GM18508 (cell line): Measurements from ENCODE around the gene PDGFC.
"Not testable (repeated sequence)": the region's sequence is repeated elsewhere in the genome, so short reads cannot be mapped to it uniquely, and the experiment has no call there.

Experiments used
- ATAC-seq: cut with Tn5 transposase; IDR thresholded peaks from one replicate; pipeline ENCODE4 v1.9.1; 2021; ENCODE audit warnings: moderate number of reproducible peaks; ENCODE audit not compliant: insufficient read depth, unreplicated experiment

The PDGFC gene

DNA sequence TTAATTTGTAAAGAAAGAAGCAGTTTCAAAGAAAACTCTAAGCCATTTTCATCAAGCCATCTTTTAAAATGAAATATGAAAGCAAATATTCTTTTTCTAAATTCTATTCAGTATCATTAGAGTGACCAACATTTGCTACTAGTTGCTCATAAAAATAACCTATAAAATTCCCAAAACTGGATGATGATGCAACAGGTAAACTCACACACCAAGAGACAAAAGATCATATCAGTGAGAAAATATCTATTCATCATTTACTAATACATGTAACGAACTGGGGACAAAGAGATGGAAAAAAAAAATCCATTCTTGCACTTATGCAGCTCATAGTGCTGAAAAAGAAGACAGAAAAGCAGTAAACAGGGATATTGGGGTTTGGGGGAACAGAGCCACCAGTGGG is 48.1 kb downstream of the PDGFC start:
- no peak for ATAC-seq

DNA sequence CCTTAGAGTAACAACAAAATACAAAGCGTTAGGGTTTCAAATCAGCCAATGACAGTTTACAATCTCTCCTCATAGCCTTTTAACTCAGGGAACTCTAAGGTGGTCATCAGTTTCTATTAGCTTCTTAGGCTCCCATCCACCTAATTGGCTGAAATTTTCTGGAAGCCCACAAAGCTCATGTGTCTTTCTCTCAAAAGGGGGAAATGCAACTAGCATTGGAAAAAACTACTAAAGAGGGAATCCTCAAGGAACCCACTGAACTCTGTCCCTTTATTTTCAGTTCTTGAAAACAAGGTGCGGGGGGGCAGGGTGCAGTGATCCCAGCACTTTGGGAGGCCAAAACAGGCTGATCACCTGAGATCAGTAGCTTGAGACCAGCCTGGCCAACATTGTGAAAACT is 56.4 kb downstream of the PDGFC start:
- no peak for ATAC-seq

DNA sequence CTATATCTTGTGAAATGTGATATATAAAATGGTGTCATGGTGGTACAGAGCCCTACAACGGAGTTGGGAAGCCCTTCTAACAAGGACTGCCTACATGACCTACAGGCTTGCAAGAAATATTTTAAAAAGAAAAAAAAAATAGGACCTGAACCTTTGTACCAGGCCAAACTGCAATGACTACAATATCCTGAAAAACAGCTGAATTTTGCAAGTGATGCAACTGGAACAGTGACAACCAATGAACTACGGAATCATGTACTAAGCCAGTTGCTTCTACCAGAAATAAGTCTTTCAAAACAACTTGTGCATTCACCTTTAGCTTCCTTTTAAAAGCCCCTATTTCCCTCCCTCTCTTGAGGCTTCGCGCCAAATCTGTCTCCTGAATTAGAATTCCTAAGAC is 58.4 kb downstream of the PDGFC start:
- no peak for ATAC-seq

DNA sequence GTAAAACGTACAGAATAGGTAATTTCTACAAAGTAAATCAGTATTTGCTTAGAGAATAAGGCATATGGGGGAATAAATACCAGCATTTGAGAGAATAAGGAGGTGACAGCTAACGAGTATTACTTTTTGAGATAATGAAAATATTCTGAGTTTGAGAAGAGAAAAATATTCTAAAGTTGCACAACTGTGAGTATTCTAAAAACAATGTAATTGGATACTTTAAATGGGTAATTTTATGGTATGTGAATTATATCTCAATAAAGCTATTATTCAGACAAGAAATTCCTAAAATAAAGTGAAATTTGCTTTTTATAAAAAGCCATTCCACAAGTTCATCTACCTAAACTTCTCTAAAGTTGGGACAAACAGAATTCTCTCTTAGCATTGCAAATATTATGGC is 62.6 kb downstream of the PDGFC start:
- no peak for ATAC-seq

DNA sequence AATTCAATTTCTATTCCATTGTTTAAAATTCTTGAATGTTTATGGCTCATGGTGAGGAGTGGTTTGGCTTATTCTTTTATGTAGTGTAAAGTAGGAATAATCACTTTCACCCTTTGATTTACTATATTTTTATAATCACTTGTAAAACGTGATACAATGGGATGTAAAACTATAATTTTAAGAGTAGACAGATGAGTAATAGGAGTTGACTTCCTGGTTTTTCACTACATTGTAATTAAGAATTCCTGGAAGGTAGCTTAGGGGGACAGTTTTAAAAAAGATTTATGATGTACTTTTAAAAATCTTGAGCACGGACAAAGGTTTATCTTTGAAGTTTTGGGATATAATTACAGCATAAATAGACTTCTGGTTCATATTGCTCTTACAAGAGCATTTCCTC is 65.3 kb downstream of the PDGFC start:
- no peak for ATAC-seq

DNA sequence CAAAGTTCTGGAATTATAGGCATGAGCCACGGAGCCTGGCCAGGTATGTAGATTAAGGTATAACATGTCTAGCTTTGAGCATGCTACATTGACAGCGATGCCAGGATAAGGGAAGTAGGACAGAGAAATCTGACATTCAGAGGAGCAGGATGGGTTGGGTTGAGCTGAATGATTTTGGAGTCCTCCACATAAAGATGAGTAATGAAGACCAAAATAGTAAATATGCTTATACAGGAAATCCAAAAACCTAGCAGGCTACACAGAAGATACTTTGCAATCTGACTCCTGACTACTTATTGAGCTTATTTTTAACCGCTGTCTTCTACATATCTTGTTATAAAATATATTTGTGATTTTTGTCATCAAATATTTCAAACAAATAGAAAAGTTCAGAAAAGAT is 69.7 kb downstream of the PDGFC start:
- ATAC-seq, result no peak

DNA sequence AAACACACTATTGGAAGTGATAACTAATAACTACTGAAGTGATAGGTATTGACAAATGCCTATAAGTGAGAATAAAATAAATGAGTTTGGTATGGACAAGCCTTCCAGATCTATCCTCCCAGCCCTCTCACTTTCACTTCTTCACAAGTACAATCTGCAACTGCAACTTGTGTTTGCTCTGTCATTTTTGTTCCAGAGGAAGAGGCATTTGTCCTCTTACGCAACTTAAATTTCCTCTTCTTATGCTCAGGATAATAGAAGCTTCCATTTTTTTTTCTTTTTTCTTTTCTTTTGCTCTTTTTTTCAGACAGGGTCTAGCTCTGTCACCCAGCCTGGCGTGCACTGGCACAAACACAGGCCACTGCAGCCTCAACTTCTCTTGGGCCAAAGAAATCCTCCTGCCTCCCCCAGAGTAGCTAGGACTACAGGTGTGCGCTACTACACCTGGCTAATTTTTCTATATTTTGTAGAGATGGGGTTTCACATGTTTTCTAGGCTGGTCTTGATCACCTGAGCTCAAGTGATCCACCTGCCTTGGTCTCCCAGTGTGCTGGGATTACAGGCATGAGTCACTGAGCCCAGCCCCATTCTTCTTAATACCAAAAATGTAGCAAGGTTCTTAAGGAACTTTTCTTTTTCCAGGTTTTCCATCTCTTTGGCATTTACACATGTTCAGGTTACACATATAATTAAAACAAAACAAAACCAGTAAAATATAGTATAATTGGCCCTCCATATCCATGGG is 73.1 kb downstream of the PDGFC start:
- ATAC-seq, result no peak

DNA sequence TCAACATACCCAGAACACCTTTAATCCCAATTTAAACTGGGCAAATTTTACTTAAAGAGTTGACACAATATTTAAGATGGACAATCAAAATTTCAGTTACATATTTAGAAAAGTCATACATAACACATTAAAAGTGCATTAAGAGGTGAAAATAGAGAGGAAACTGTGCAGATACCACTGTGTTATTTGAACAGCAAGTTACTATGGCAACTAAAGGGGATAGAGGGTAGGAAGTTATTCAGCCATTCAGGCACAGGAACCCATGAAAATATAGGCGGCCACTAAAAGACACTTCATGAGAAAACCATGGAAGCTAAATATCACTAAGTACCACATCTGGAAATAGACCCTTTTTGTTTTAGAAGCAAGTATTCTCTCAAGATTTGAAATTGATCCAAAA is 75.1 kb downstream of the PDGFC start:
- ATAC-seq, result no peak

DNA sequence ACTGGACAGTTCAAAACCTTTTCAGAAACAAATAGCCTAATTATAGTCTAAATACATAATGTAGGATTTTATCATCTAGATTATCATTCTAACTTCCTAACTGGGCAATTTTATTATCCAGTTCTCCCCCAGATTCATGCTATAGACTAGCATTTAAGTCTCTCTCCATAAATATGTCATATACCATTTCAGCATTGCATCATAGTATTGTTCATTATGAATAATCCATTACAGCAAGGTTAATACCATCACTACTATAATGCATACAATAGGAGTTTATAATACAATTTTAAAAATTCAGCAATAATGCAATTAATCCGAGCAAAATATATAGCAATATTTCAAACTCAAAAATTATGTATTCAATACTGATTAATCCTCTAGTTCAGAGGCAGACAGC is 77.4 kb downstream of the PDGFC start:
- ATAC-seq, result no peak

DNA sequence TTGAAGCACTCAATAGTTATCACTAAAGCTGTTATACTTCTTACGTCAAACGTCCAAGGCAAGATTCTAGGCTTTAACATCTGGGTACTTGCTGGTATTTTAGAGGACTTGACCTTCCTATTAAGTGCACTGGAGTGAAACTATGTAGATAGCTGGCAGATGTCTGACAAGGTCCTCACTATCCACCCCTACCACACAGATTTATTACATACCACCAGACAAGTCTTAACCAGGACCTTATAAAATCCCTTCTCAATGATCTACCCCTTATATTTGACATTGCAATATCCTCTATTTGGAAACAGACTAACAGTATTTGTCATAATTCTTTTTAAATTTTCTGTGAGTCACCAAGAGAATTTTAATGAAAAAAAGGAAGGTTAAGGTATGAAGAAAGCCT is 78.8 kb downstream of the PDGFC start:
- no peak for ATAC-seq

DNA sequence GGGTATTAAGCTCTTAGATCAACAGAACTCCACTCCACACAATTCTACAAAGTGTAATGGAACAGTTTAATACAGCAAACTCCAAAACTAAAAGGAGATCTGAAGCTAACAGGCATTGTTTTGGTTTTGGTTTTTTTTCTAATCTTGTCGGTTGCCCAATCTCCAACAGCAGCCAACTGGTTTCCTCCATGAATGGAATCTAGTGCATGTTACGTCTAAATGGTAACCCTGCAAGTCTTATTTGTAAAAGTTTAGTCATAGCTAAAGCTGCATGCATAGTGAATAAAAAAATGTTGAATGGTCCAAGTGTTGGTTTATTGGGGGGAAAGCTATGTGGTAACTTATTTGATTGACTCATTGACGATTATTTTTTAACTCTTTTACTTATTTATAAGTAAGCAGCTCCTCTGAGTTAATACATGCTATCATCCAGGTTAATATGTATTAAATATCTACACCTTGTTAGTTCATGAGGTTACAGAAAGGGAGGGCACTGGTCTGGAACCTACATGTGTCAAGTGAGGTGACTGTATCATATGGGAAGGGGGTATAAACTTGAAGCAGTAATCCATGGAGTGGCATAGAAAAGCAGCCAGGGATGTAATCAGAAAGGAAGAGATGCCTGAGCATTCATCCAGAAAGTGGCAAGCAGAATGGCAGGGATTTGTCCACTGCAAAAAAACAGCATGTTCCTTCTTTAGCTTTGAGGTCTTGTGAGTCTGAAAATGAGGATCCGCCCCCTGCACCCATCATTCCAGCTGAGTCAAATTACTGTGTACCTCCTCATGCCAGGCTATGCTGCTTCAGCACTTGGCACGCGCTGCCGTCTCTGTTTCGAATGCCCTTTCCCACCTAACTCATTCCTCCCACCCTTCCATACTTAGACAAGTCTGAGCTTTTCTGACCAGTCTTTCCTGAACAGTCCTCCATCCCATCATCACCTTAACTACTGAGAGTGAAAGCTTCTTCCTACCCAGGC is 81.7 kb downstream of the PDGFC start:
- no peak for ATAC-seq

DNA sequence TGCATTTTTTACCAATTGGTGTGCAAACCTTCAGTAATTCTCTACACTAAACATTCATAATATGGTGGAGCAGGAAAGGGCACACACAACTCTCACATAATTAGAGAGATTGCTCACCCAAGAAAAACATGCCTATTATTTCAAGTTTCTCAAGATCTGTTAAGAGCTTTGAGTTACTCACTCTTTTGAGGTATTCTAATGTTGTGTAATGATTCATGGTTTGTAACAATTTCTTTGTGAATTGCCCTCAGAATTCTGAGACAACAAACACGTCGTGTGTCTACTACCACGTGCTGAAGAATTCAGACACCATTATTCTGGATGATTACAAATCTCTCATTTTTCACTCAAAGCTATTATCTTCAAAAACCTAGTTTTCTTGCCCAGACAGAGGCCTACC is 82.8 kb downstream of the PDGFC start:
- no peak for ATAC-seq

DNA sequence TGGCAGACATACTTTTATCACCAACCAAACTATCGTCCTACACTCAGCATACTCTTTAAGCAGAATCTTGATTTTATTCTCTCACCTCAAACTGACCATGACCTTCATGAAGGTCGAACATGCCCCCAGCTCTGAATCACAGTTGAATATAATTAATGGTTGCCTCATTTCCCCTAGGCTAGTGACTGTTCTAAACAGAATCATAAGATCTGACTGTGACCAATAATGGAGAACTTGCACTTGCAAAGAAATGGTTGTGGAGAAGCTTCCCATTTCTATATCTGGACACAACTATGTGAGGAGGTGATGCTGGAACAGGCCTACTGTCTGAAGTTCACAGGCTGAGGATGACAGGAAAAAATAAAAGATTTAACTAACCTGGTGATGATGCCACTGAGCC is 85.1 kb downstream of the PDGFC start:
- no peak for ATAC-seq

DNA sequence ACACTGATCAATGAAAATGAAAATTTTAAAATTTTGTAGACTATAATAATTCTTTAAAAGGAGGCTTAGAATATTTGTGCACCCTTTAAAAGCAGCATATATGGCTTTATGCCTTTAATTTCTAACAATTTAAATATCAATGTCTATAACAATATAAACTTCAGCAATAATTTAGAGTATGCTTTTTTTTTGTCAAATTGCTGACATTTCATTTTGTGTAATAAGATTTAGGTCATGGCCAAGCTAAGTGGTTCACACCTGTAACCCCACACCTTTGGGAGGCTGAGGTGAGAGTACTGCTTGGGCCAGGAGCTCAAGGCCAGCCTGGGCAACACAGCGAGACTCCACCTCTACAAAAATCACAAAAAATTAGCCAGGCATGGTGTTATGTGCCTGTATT is 86.2 kb downstream of the PDGFC start:
- no peak for ATAC-seq

DNA sequence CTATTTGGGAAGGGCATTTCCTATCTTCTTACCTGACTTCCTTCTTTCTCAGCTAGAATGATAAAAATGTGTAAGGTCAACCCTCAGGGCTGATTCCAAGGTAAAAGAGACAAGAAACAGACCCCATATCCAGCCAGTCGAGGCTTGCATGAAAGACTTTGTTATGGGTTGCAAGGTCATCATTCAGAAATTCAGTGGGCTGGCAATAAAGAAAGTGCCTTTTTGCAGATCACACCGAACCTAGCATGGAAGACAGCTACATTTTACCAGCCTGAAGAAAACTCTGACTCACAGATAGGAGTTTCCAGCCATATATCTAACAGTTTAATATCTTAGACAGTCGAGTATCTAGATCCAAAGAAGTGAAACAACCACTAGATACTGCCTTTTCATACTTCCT is 87.4 kb downstream of the PDGFC start:
- ATAC-seq, result no peak

DNA sequence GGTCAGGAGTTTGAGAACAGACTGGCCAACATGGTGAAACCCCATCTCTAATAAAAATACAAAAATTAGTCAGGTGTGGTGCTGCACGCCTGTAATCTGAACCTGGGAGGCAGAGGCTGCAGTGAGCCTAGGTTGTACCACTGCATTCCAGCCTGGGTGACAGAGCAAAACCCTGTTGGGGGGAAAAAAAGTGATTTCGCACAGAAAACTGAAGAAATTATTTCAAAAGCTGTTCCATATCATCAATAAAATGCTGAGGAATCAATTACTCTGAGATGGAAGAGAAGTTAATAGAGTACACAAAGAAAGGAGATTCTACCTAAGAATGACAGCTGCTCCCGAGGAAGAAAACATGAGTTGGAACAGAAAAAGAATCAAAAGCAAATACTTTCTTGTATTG is 95.9 kb downstream of the PDGFC start:
- no peak for ATAC-seq

DNA sequence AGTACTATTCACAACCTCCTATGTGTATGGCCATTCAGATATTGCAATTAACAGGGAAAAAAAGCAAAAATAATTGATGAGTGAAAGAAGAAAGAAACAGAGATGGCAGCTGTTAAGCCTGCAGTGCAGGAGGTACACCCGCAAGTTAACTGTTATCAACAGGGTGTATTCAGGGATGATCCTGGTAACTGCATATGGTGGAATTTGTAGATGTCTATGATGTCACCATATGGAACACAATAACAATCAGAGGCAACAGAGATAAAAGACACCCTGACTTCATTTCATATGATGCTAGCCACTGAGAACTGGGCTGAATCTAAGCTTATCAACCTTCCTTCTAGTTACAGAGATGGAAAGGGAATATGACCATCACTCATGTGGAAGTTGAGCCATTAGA is 96.5 kb downstream of the PDGFC start:
- no peak for ATAC-seq

DNA sequence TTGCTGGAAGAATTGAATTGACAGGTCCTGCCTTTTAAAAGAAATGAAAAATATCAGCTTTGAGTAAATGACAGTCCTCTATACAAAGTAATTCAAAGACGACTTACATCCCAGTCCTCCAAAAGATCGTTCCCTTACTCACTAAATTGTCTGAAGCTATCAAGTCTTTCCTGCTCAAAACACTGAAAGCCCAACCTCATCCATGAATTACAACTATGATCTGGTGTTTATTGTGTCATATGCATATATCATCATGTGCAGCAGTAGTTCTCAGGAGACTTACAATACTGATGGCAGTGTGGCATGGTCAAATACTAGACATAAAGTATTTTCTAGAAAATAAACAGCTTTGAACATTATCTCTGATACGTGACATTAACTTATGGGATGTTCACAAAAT is 97.8 kb downstream of the PDGFC start:
- ATAC-seq, result no peak

DNA sequence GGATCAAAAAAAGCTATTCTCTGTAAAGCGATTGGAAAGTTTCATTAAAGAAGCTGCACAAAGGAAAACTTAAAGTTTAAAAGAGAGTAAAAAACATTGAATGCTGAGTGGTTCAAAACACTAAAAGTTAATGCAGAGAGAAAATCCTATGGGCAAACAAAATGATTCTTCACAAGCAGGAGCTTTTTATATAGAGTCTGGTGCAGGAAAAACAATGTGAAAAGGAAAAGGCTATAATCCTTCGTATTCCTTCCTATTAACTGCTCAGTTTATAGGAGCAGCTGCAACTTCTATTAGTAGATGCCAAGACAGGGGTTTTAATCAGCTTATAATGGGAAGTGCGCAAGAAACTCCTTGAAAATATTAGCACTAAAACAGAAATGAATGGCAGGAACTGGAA is 100.7 kb downstream of the PDGFC start:
- ATAC-seq, result no peak

DNA sequence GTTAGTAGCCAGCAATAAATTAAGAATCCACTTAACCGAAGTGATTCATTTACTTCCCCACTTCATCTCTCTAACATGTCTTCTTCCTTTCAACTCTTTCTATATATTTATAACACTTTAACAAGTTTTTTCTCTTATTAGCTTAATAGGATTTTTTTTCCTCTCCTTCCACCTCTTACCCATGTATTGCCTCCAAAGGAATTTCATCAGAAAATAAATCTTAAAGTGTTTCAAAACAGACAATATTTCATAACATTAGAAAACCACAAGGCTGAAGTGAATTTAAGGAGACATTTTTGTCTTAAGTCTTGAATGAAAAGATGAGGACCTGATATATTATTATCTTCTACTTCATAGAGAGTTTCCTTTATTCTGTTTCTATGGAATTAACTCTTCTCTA is 101.5 kb downstream of the PDGFC start:
- no peak for ATAC-seq

DNA sequence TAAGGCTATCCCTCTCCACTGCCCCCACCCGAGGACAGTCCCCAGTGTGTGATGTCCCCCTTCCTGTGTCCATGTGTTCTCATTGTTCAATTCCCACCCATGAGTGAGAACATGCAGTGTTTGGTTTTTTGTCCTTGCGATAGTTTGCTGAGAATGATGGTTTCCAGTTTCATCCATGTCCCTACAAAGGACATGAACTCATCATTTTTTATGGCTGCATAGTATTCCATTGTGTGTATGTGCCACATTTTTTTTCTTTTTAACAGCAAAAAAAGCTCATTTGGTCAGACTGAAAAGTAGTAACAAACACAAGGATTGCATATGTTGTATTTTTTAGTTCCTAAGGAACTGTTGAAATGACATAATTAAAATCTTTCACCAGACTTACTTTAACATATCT is 105.5 kb downstream of the PDGFC start:
- ATAC-seq, result not testable (repeated sequence)

DNA sequence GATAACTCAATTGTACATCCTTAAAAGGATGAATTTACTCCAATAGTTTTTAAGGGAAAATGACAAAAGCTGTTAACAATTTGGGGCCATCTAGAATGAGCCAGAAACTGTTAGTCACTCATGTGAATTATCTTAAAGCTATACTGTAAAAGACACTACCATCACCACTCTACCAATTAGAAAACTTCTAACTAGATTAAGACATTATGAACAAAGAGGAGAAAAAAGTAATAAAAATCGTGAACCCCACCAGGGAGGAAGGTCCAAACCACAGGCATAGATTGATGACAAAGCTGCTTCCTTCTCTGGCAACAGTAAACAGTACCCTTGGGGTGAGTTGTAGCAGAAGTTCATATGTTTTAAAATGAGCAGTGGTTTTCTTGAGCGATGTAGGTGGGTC is 106.1 kb downstream of the PDGFC start:
- no peak for ATAC-seq
